Tibial artery (tissue), 4 donors: Measurements from ENCODE around the gene XPO1.
"Not testable (repeated sequence)": the region's sequence is repeated elsewhere in the genome, so short reads cannot be mapped to it uniquely, and the experiment has no call there.

Experiments used
- DNase-seq, 2 donors: peaks; one replicate each; pipeline ENCODE4 v3.0.0-alpha.2; 2019
- H3K27ac ChIP-seq, 2 donors: fragments of 200-600 bp; sonication (generic) in 1 of 2; 1 replicate in 1 of 2; 2 replicates in 1 of 2; pipeline ENCODE4 v1.5.1; 2018 to 2019; ENCODE audit warnings: mild to moderate bottlenecking in 1 of 2
- H3K27me3 ChIP-seq, 2 donors: fragments of 200-600 bp; sonication (generic) in 1 of 2; one replicate each; pipeline versions ENCODE4 v1.5.1 to v1.6.0; 2016 to 2019
- H3K36me3 ChIP-seq, 3 donors: fragments of 200-600 bp; sonication (generic) in 2 of 3; one replicate each; pipeline ENCODE4 v1.5.1; 2016 to 2019; ENCODE audit warnings: mild to moderate bottlenecking in 2 of 3
- H3K4me1 ChIP-seq, 4 donors: fragments of 200-600 bp; sonication (generic) in 2 of 4; 1 replicate in 3 of 4; 2 replicates in 1 of 4; pipeline ENCODE4 v1.5.1; 2016 to 2019
- H3K4me3 ChIP-seq, 2 donors: fragments of 200-600 bp; sonication (generic) in 1 of 2; 1 replicate in 1 of 2; 2 replicates in 1 of 2; pipeline ENCODE4 v1.5.1; 2018 to 2019; ENCODE audit warnings: mild to moderate bottlenecking in 2 of 2
- H3K9me3 ChIP-seq, 3 donors: fragments of 200-600 bp; sonication (generic) in 1 of 3; one replicate each; pipeline ENCODE4 v1.5.1; 2016 to 2019
- intact Hi-C: fragments of 100-400 bp; cut with DNase I; formaldehyde crosslinking; loops from one replicate; pipeline ENCODE4 v1.15.0; 2023; ENCODE audit warnings: low total_unique reads
- TF ChIP-seq, protein P1 (sequence below), 2 experiments: fragments of 200-600 bp in 1 of 2; fragments of 450-650 bp in 1 of 2; IDR thresholded peaks; one replicate each; pipeline ENCODE4 v1.5.1; 2017 to 2019; ENCODE audit warnings: antibody characterized with exemption in 2 of 2, mild to moderate bottlenecking in 1 of 2, moderate library complexity in 1 of 2

XPO1 gene

DNA sequence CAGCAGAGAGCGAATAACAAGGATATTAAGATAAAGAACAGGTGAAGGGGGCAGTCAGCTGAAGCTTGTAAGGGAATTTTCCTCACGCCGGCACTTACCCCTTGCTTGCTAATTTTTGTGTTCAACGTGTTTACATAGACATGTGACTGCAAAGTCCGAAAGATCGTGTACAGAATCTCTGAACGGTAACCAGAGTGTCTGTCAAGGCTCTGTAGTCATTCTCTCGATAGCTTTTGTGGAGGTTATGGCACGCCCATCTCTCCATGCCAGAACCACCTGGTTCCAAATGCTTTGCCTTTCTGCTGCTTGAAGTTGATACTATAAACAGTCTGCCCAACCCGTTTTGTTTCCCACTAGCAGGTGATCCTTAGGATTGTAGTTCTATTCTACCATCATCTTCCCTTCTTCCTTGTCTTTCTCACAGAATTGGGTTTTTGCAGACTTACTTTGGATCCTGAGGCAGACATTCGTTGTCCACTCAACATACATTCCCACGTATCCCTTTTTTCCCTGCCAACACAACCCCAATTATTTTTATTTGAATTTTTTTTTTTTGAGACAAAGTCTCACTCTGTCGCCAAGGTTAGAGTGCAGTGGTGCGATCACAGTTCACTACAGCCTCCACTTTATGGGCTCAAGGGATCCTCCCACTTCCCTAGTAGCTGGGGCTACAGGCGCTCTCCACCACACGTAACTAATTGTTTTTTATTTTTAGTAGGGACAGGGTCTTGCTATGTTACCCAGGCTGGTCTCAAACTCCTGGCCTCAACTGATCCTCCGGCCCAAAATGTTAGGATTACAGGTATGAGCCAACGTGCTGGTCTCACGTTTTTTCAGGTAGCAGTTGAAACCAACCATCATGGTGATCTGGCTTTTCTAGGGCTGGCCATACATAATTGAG lies 66.0 kb downstream of the XPO1 start:
- Histone ChIP-seq H3K27me3 (no peaks in the 10 kb centered on the region), H3K36me3 (peaks cover under 1 to 7% (median 3%) of the 10 kb centered on the region in 3 donors), H3K4me3 (peak overlapping the region; percentile 82 to 94), H3K4me1 (peaks cover 0 to 28% (median 17%) of the 10 kb centered on the region in 4 donors), H3K9me3 (no peaks in the 10 kb centered on the region), H3K27ac (peak overlapping the region; percentile 97 to 99)
- TF ChIP-seq, protein P1, sequence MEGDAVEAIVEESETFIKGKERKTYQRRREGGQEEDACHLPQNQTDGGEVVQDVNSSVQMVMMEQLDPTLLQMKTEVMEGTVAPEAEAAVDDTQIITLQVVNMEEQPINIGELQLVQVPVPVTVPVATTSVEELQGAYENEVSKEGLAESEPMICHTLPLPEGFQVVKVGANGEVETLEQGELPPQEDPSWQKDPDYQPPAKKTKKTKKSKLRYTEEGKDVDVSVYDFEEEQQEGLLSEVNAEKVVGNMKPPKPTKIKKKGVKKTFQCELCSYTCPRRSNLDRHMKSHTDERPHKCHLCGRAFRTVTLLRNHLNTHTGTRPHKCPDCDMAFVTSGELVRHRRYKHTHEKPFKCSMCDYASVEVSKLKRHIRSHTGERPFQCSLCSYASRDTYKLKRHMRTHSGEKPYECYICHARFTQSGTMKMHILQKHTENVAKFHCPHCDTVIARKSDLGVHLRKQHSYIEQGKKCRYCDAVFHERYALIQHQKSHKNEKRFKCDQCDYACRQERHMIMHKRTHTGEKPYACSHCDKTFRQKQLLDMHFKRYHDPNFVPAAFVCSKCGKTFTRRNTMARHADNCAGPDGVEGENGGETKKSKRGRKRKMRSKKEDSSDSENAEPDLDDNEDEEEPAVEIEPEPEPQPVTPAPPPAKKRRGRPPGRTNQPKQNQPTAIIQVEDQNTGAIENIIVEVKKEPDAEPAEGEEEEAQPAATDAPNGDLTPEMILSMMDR (IDR thresholded peaks at IDR 0.05): no peak
- intact Hi-C loops: loop anchor here (1.0 to 10.0 kb wide), 2 partner anchors 66 to 287 kb away; partner anchors contain the start of gene XPO1
- no peak for DNase-seq

DNA sequence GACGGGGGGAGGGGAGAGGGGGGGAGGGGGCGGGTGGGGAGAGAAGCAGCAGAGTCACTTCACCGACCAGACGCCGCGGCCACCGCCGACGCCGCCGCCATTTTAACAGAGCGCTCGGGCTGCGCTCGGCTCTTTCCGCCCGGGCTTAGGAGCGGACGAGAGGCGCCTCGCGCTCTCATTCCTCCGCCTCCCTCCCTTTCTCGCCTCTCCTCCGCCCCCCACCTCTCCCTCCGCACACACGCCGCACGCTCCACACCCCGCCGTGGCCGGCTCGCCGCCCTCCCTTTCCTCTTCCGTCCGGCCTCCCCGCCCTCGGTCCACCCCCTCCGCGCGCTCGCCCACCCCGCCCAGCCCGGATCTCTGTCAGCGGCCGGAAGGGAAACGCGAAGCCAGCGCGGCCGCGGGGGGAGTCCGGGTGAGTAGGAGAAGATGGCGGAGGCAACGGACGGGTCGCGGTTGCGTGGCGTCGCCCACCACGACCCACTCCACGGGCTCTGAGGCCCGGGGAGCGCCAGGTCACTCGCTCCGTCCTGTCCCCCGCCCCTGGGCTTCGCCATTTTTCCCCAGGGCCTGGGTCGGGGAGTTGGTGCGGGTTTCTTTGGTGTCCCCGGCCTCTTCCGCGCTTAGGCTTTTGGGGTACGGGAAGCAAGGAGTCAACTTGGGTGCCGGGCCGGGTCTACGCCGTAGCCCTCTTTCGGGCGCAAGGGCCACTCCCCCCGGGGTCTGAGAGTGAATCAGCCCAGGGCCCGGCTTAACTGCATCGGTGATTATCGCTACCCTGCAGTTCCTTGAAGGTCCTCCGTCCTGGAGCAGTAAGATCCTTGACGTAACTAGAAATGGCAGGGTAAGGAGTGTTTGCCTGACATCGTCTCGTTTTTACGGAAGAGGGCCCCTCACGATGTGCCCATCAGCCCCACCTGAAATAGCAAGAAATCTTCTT lies 66.9 kb downstream of the XPO1 start, which contains the start of gene USP34:
Gene USP34, minus strand, starts transcription at position 123 of the 940 bp plus-strand sequence. CDS start 395 bp downstream, outside the sequence.
- no peaks in the 10 kb centered on the region for H3K36me3 ChIP-seq
- H3K27ac ChIP-seq: peak within 1 kb of the TSS; percentile 97 to 99
- peaks cover 0 to 38% (median 18%) of the 10 kb centered on the region in 4 donors for H3K4me1 ChIP-seq
- H3K27me3 ChIP-seq: no peaks in the 10 kb centered on the region
- intact Hi-C loops: loop anchor here (1.0 to 10.0 kb wide), 2 partner anchors 67 to 286 kb away; partner anchors contain the start of gene XPO1
- peak within 1 kb of the TSS; percentile 82 to 94 for H3K4me3 ChIP-seq
- peak; percentile 93 to 97 for DNase-seq
- TF ChIP-seq, protein P1 (IDR thresholded peaks at IDR 0.05): no peak
- H3K9me3 ChIP-seq: no peaks in the 10 kb centered on the region

DNA sequence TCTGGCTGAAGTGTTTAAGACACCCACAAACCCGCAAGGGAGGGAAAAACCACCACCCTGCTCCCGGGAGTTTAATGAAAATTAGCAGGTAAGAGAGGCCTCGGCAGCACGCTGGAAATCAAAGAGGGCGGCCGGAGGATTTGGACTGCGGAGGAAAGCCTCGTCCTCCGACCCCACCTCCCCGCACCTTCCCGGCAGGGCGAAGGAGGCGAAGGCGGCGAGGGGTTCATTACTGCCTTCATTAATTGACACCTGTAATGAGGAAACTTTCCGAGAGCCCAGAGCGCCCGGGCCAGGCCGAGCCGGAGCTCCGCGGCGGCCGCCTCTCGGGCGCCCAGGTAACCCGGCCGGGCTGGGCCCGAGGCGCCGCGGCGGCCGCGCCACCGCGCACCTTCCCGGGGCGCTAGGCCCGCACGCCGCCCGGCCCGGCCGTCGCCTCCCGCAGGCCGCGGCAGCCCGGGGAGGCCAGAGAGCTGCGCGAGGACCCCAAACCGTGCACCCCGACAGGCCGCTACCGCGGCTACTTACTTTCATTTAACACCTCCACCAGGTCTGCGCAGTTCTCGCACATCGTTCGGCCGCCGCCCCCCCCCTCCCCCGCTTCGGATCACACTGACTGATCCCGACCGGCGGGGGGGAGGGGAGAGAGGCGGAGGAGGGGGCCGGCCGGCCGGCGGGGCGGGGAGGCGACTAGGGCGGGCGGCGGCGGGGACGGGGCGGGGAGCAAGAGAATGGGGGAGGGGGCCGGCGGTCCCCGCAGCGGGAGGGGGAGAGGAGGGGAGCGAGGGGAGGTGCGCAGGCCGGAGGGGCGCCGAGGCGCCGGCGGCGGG lies 67.8 kb downstream of the XPO1 start:
- intact Hi-C loops: loop anchor here (10.0 kb wide), 1 partner anchor 286 kb away; no protein-coding TSS in a partner anchor
- peak; percentile 90 to 93 for DNase-seq
- peak overlapping the region; percentile 82 to 94 for H3K4me3 ChIP-seq
- no peaks in the 10 kb centered on the region for H3K36me3 ChIP-seq
- no peaks in the 10 kb centered on the region for H3K27me3 ChIP-seq
- peak overlapping the region; percentile 97 to 99 for H3K27ac ChIP-seq
- peaks cover 0 to 42% (median 20%) of the 10 kb centered on the region in 4 donors for H3K4me1 ChIP-seq
- TF ChIP-seq, protein P1 (IDR thresholded peaks at IDR 0.05): no peak
- no peaks in the 10 kb centered on the region for H3K9me3 ChIP-seq

DNA sequence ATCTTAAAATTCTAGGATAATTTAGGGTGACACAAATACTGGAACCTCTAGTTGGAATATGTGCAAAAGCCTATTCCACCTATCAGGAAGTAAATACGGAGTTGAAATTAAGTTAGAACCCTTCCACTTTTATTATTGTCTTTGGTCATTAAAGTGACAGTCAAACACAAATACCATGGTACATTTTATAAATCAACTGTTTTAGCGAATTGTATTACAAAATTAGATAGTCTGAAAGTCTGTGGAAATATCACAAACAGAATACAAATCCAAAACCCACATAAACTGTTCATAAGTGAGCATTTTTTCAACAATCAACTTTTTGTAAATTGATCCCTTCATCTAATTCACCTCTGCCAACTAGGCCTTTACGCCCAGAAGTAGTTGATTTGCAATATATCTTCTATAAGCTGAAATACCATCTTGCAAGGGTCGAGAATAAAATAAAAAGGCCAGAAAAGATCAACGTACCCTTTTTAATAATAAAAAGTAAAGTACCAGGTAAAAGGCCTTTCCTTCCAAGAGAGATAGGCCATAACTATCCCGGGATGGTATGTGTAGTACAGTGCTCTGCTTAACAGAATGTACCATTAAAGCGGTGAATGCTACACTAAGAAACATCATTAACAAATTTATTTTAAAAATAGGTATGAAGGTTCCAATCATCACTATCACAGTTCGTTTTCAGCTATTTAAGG lies 68.6 kb downstream of the XPO1 start:
- H3K36me3 ChIP-seq: no peaks in the 10 kb centered on the region
- H3K27ac ChIP-seq: peak overlapping the region; percentile 97 to 99
- TF ChIP-seq, protein P1 (IDR thresholded peaks at IDR 0.05): no peak
- no peaks in the 10 kb centered on the region for H3K9me3 ChIP-seq
- H3K4me1 ChIP-seq: peaks cover 0 to 46% (median 20%) of the 10 kb centered on the region in 4 donors
- intact Hi-C loops: loop anchor here (10.0 kb wide), 1 partner anchor 285 kb away; no protein-coding TSS in a partner anchor
- no peaks in the 10 kb centered on the region for H3K27me3 ChIP-seq
- peak overlapping the region; percentile 82 to 94 for H3K4me3 ChIP-seq
- DNase-seq: no peak

DNA sequence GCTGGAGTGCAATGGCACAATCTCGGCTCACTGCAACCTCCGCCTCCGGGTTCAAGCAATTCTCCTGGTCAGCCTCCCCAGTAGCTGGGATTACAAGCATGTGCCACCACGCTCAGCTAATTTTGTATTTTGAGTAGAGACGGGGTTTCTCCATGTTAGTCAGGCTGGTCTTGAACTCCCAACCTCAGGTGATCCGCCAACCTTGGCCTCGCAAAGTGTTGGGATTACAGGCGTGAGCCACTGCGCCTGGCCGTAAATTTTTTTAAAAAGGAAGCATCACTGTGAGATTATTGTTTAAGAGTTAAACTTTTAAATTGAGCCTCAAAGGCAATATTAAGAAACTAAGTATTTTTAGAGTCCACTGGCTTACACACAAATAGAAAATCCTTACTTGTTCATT lies 69.9 kb downstream of the XPO1 start:
- H3K4me3 ChIP-seq, H3K27ac ChIP-seq, H3K27me3 ChIP-seq, intact Hi-C loops, H3K9me3 ChIP-seq, H3K36me3 ChIP-seq, DNase-seq: not testable (repeated sequence)
- peaks cover 0 to 57% (median 23%) of the 10 kb centered on the region in 4 donors for H3K4me1 ChIP-seq
